ENCODE measurements around the gene ZNF442. TPM values are rescaled to one million over a fixed set of nuclear protein-coding genes. Genes with fewer than 3 reads are reported as not detected.
"Not testable (repeated sequence)": the region's sequence is repeated elsewhere in the genome, so short reads cannot be mapped to it uniquely, and the experiment has no call there.

The ZNF442 gene
- total RNA-seq, 4 donors from 2014 or later, result 0.60 to 4.6 (median 3.1) TPM

GRCh38 chr19:12318782-12319413 is 46.6 kb downstream of the ZNF442 start:
- no peak for DNase-seq (ENCODE audit: low spot score in 2 of 2)
- Histone ChIP-seq H3K36me3 (peaks cover 53% of the 10 kb centered on the region), H3K27ac (no peak overlapping the region), H3K4me3 (no peak overlapping the region), H3K4me1 (no peaks in the 10 kb centered on the region), H3K27me3 (no peaks in the 10 kb centered on the region), H3K9me3 (peaks cover 4% of the 10 kb centered on the region)
- 95% methylated on average over 13 of the region's 13 CpGs for WGBS
- no peak for TF ChIP-seq POLR2AphosphoS5 (IDR thresholded peaks at IDR 0.05)
- no peak for TF ChIP-seq POLR2A (IDR thresholded peaks at IDR 0.05)
- TF ChIP-seq EP300 (IDR thresholded peaks at IDR 0.05), result no peak
- TF ChIP-seq, protein P1, sequence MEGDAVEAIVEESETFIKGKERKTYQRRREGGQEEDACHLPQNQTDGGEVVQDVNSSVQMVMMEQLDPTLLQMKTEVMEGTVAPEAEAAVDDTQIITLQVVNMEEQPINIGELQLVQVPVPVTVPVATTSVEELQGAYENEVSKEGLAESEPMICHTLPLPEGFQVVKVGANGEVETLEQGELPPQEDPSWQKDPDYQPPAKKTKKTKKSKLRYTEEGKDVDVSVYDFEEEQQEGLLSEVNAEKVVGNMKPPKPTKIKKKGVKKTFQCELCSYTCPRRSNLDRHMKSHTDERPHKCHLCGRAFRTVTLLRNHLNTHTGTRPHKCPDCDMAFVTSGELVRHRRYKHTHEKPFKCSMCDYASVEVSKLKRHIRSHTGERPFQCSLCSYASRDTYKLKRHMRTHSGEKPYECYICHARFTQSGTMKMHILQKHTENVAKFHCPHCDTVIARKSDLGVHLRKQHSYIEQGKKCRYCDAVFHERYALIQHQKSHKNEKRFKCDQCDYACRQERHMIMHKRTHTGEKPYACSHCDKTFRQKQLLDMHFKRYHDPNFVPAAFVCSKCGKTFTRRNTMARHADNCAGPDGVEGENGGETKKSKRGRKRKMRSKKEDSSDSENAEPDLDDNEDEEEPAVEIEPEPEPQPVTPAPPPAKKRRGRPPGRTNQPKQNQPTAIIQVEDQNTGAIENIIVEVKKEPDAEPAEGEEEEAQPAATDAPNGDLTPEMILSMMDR (IDR thresholded peaks at IDR 0.05), result no peak

- Histone ChIP-seq H3K36me3 (peaks cover 18% of the 10 kb centered on the region), H3K4me1 (no peaks in the 10 kb centered on the region), H3K27ac (no peak overlapping the region), H3K4me3 (no peak overlapping the region), H3K27me3 (no peaks in the 10 kb centered on the region), H3K9me3 (peaks cover 4% of the 10 kb centered on the region)
- TF ChIP-seq, protein P1 (IDR thresholded peaks at IDR 0.05), result no peak
- TF ChIP-seq EP300 (IDR thresholded peaks at IDR 0.05), result no peak
- TF ChIP-seq POLR2A (IDR thresholded peaks at IDR 0.05), result no peak
- TF ChIP-seq POLR2AphosphoS5 (IDR thresholded peaks at IDR 0.05), result no peak
- 91% methylated on average over 7 of the region's 7 CpGs for WGBS
- DNase-seq (ENCODE audit: low spot score in 2 of 2), result no peak
Observed at GRCh38 chr19:12314553-12314952, 50.9 kb downstream of the ZNF442 start.

DNA sequence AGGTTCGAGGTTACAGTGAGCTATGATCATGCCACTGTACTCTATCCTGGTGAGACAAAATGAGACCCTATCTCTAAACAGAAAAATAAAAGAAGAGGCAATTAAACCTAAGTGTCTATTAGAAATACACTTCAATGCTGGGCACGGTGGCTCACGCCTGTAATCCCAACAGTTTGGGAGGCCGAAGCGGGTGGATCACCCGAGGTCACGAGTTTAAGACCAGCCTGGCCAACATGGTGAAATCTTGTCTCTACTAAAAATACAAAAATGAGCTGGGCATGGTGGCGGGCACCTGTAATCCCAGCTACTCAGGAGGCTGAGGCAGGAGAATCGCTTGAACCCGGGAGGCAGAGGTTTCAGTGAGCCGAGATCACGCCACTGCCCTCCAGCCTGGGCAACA is 56.6 kb downstream of the ZNF442 start:
- H3K27ac ChIP-seq; H3K36me3 ChIP-seq; H3K4me3 ChIP-seq; H3K4me1 ChIP-seq; H3K27me3 ChIP-seq; H3K9me3 ChIP-seq; DNase-seq (ENCODE audit: low spot score in 2 of 2): not testable (repeated sequence)
- 98% methylated on average over 12 of the region's 12 CpGs for WGBS

Other genes with a start within 250 kb of the ZNF442 start
- gene ZNF20, start 225.3 kb downstream of the ZNF442 start, total RNA-seq, result 1 to 10 TPM; 2.1 to 8.8 (median 3.9) TPM
- gene ZNF625, start 208.9 kb downstream of the ZNF442 start, total RNA-seq, result 1 to 10 TPM; 2.4 to 5.1 (median 4.3) TPM
- 10 to 100 TPM in 1 of 4 donors, 1 to 10 TPM in 3; 7.3 to 10.8 (median 8.4) TPM for gene ZNF136, start 202.6 kb downstream of the ZNF442 start, total RNA-seq
- gene ZNF44, start 70.8 kb downstream of the ZNF442 start, total RNA-seq, result 10 to 100 TPM in 2 of 4 donors, 1 to 10 TPM in 2; 7.2 to 24.2 (median 11.7) TPM
- gene ZNF563, start 32.0 kb downstream of the ZNF442 start, total RNA-seq, result 1 to 10 TPM; 2.6 to 8.3 (median 5.8) TPM
- gene ZNF799, start 35.6 kb upstream of the ZNF442 start, total RNA-seq, result 1 to 10 TPM; 1.4 to 8.9 (median 4.5) TPM
- gene ZNF443, start 75.3 kb upstream of the ZNF442 start, total RNA-seq, result 1 to 10 TPM; 2.9 to 7.6 (median 5.0) TPM
- gene ZNF709, start 119.1 kb upstream of the ZNF442 start, total RNA-seq, result 1 to 10 TPM; 1.1 to 4.1 (median 1.7) TPM
- 10 to 100 TPM in 1 of 4 donors, 1 to 10 TPM in 3; 5.6 to 17.4 (median 7.6) TPM for gene ZNF564, start 185.8 kb upstream of the ZNF442 start, total RNA-seq
- gene ZNF490, start 245.1 kb upstream of the ZNF442 start, total RNA-seq, result 1 to 10 TPM; 5.0 to 9.3 (median 7.0) TPM
- 10 to 100 TPM; 14.3 to 36.1 (median 17.3) TPM for gene ZNF791, start 245.2 kb upstream of the ZNF442 start, total RNA-seq